ENCODE data around the gene PLXDC1. TPM values are rescaled to one million over a fixed set of nuclear protein-coding genes. Genes with fewer than 3 reads are reported as not detected.

The PLXDC1 gene
- total RNA-seq, 1 donor from 2014 or later: 19.5 TPM

- peaks cover 28% of the 10 kb centered on the region for H3K4me1 ChIP-seq
- H3K27me3 ChIP-seq (ENCODE audit: low read depth): no peaks in the 10 kb centered on the region
- H3K36me3 ChIP-seq: no peaks in the 10 kb centered on the region
- intact Hi-C loops (cut with DNase I): no loop called here
- no peak for TF ChIP-seq CTCF (IDR thresholded peaks at IDR 0.05)
- H3K4me3 ChIP-seq: no peak overlapping the region
- ATAC-seq (peak in 1 of 2 donors; percentile 25), DNase-seq (peak; percentile 64)
- H3K27ac ChIP-seq: no peak overlapping the region
- no peaks in the 10 kb centered on the region for H3K9me3 ChIP-seq
Observed at GRCh38 chr17:39014795-39015545, 136.5 kb downstream of the PLXDC1 start.

GRCh38 chr17:39014044-39014794 lies 137.2 kb downstream of the PLXDC1 start:
- H3K27ac ChIP-seq: no peak overlapping the region
- DNase-seq (no peak), ATAC-seq (no peak)

More at GRCh38 chr17:39014044-39014794, 137.2 kb downstream of the PLXDC1 start:
- Histone ChIP-seq H3K4me3 (no peak overlapping the region), H3K9me3 (no peaks in the 10 kb centered on the region), H3K27me3 (ENCODE audit: low read depth) (no peaks in the 10 kb centered on the region), H3K36me3 (no peaks in the 10 kb centered on the region), H3K4me1 (peaks cover 28% of the 10 kb centered on the region)
- TF ChIP-seq CTCF (IDR thresholded peaks at IDR 0.05): no peak
- intact Hi-C loops (cut with DNase I): no loop called here

Other genes with a start within 250 kb of the PLXDC1 start
- not detected for gene FBXO47, start 184.2 kb downstream of the PLXDC1 start, total RNA-seq
- not detected for gene ARL5C, start 14.5 kb upstream of the PLXDC1 start, total RNA-seq
- gene CACNB1, start 46.0 kb upstream of the PLXDC1 start, total RNA-seq: 21.3 TPM
- 1,465 TPM for gene RPL19, start 48.6 kb upstream of the PLXDC1 start, total RNA-seq
- 0.30 TPM for gene STAC2, start 74.3 kb upstream of the PLXDC1 start, total RNA-seq
- gene FBXL20, start 250.0 kb upstream of the PLXDC1 start, total RNA-seq: 25.4 TPM

Data from lower lobe of right lung (tissue), 2 donors.